PC-9 (cell line): ENCODE results near the gene PEMT.

Experiments used
- CTCF ChIP-seq: fragments of 200-600 bp; sonication (generic); conservative IDR thresholded peaks from 2 replicates; pipeline ENCODE4 v1.6.1; 2017; ENCODE audit warnings: mixed run types, antibody characterized with exemption, mild to moderate bottlenecking, moderate library complexity
- EZH2 ChIP-seq: fragments of 200-600 bp; sonication (generic); IDR thresholded peaks from 2 replicates; pipeline ENCODE4 v1.8.0; 2017; ENCODE audit warnings: antibody characterized with exemption, low read depth

GRCh38 chr17:17587614-17588337, 3.7 kb downstream of the PEMT start:
- TF ChIP-seq CTCF (no peak), EZH2 (no peak)
